H9 (cell line): ENCODE data around the gene MRAP2. TPM values are rescaled to one million over a fixed set of nuclear protein-coding genes. Genes with fewer than 3 reads are reported as not detected.

Source experiments
- DNase-seq: peaks from one replicate; pipeline ENCODE4 v3.0.0-alpha.2; 2017
- H2AFZ ChIP-seq: one replicate; pipeline ENCODE4 v1.6.1; 2013; ENCODE audit warnings: mild to moderate bottlenecking, low read length, control low read depth, moderate library complexity
- H2AK5ac ChIP-seq: 2 replicates; pipeline ENCODE4 v1.6.1; 2013; ENCODE audit warnings: low read length, control low read depth, mixed read lengths; ENCODE audit not compliant: insufficient read length
- H2BK120ac ChIP-seq: one replicate; pipeline ENCODE4 v1.6.1; 2013; ENCODE audit warnings: low read depth, mild to moderate bottlenecking, low read length, control low read depth, inconsistent platforms; ENCODE audit not compliant: poor library complexity, severe bottlenecking
- H2BK12ac ChIP-seq: 2 replicates; pipeline ENCODE4 v1.6.1; 2013; ENCODE audit warnings: low read length, control low read depth, mixed read lengths, low read depth; ENCODE audit not compliant: insufficient read length
- H2BK15ac ChIP-seq: 2 replicates; pipeline ENCODE4 v1.6.1; 2013; ENCODE audit warnings: low read depth, low read length, control low read depth
- H2BK20ac ChIP-seq: one replicate; pipeline ENCODE4 v1.6.1; 2013; ENCODE audit warnings: low read depth, mild to moderate bottlenecking, low read length, control low read depth, inconsistent platforms; ENCODE audit not compliant: poor library complexity, severe bottlenecking
- H2BK5ac ChIP-seq: 2 replicates; pipeline ENCODE4 v1.6.1; 2013; ENCODE audit warnings: low read length, control low read depth, mixed read lengths; ENCODE audit not compliant: insufficient read length
- H3K14ac ChIP-seq: 2 replicates; pipeline ENCODE4 v1.6.1; 2013; ENCODE audit warnings: low read length, control low read depth; ENCODE audit not compliant: insufficient read depth
- H3K18ac ChIP-seq: 2 replicates; pipeline ENCODE4 v1.6.1; 2013; ENCODE audit warnings: low read depth, mild to moderate bottlenecking, mixed read lengths, low read length, control low read depth; ENCODE audit not compliant: insufficient read length
- H3K23ac ChIP-seq: 2 replicates; pipeline ENCODE4 v1.6.1; 2013; ENCODE audit warnings: low read length, control low read depth, mixed read lengths, low read depth; ENCODE audit not compliant: insufficient read length
- H3K23me2 ChIP-seq: 2 replicates; pipeline ENCODE4 v1.6.1; 2013; ENCODE audit warnings: low read depth, mild to moderate bottlenecking, mixed read lengths, low read length, control low read depth; ENCODE audit not compliant: insufficient read length, poor library complexity, severe bottlenecking
- H3K27ac ChIP-seq: 2 replicates; pipeline ENCODE4 v1.5.1; 2013; ENCODE audit warnings: low read length, control low read depth, mixed read lengths, low read depth; ENCODE audit not compliant: insufficient read length
- H3K27me3 ChIP-seq: 2 replicates; pipeline ENCODE4 v1.6.1; 2013; ENCODE audit warnings: low read length, control low read depth, inconsistent platforms; ENCODE audit not compliant: insufficient read depth
- H3K4ac ChIP-seq: 2 replicates; pipeline ENCODE4 v1.6.1; 2013; ENCODE audit warnings: low read depth, mild to moderate bottlenecking, control low read depth, inconsistent platforms, low read length, moderate library complexity
- H3K4me1 ChIP-seq: 2 replicates; pipeline ENCODE4 v1.6.1; 2013; ENCODE audit warnings: low read length, control low read depth, inconsistent platforms; ENCODE audit not compliant: insufficient read depth
- H3K4me2 ChIP-seq: 2 replicates; pipeline ENCODE4 v1.6.1; 2013; ENCODE audit warnings: low read length, control low read depth, mixed read lengths; ENCODE audit not compliant: insufficient read length, insufficient read depth
- H3K56ac ChIP-seq: 2 replicates; pipeline ENCODE4 v1.6.1; 2013; ENCODE audit warnings: low read depth, mild to moderate bottlenecking, mixed read lengths, low read length, control low read depth; ENCODE audit not compliant: insufficient read length
- H3K79me1 ChIP-seq: 2 replicates; pipeline ENCODE4 v1.6.1; 2013; ENCODE audit warnings: low read depth, mild to moderate bottlenecking, moderate library complexity, low read length, control low read depth, inconsistent platforms; ENCODE audit not compliant: insufficient read depth, poor library complexity, severe bottlenecking
- H3K79me2 ChIP-seq: 2 replicates; pipeline ENCODE4 v1.6.1; 2013; ENCODE audit warnings: low read length, control low read depth, inconsistent platforms; ENCODE audit not compliant: insufficient read depth
- H3K9ac ChIP-seq: 2 replicates; pipeline ENCODE4 v1.6.1; 2013; ENCODE audit warnings: low read length, control low read depth, mixed read lengths; ENCODE audit not compliant: insufficient read length; ENCODE audit errors: extremely low read depth
- H3K9me3 ChIP-seq: one replicate; pipeline ENCODE4 v1.6.1; 2013; ENCODE audit warnings: low read depth, low read length, inconsistent platforms; ENCODE audit not compliant: control insufficient read depth
- H3T11ph ChIP-seq: one replicate; pipeline ENCODE4 v1.6.1; 2013; ENCODE audit warnings: mild to moderate bottlenecking, low read length, control low read depth, inconsistent platforms
- H4K20me1 ChIP-seq: one replicate; pipeline ENCODE4 v1.6.1; 2013; ENCODE audit not compliant: control insufficient read depth, insufficient read length, insufficient read depth
- H4K5ac ChIP-seq: 2 replicates; pipeline ENCODE4 v1.6.1; 2013; ENCODE audit warnings: low read depth, mild to moderate bottlenecking, mixed read lengths, low read length, control low read depth; ENCODE audit not compliant: insufficient read length
- H4K8ac ChIP-seq: replicated peaks from 2 replicates; pipeline ENCODE4 v1.6.1; 2013; ENCODE audit warnings: low read length, control low read depth, mixed read lengths, low read depth; ENCODE audit not compliant: insufficient read length
- H4K91ac ChIP-seq: 2 replicates; pipeline ENCODE4 v1.6.1; 2013; ENCODE audit warnings: low read depth, mild to moderate bottlenecking, moderate library complexity, mixed read lengths, low read length, control low read depth; ENCODE audit not compliant: insufficient read length
- H3K27ac Mint-ChIP-seq, 3 experiments: 2 replicates in 2 of 3; 3 replicates in 1 of 3; pipeline ENCODE4 v1.8.0; 2020 to 2021; ENCODE audit warnings: mixed read lengths in 3 of 3, mild to moderate bottlenecking in 1 of 3, moderate library complexity in 1 of 3
- H3K27me3 Mint-ChIP-seq: 2 replicates; pipeline ENCODE4 v1.8.0; 2021; ENCODE audit warnings: low read depth, mild to moderate bottlenecking, moderate library complexity, mixed read lengths
- H3K36me3 Mint-ChIP-seq, 3 experiments: 2 replicates in 2 of 3; 3 replicates in 1 of 3; pipeline ENCODE4 v1.8.0; 2020 to 2021; ENCODE audit warnings: low read depth in 3 of 3, mixed read lengths in 3 of 3; ENCODE audit not compliant: insufficient read depth in 1 of 3
- H3K4me1 Mint-ChIP-seq, 2 experiments: 2 replicates each; pipeline ENCODE4 v1.8.0; 2020; ENCODE audit warnings: mixed read lengths in 2 of 2
- H3K4me3 Mint-ChIP-seq, 2 experiments: 2 replicates in 1 of 2; 3 replicates in 1 of 2; pipeline ENCODE4 v1.8.0; 2020 to 2021; ENCODE audit warnings: mild to moderate bottlenecking in 2 of 2, mixed read lengths in 2 of 2, moderate library complexity in 1 of 2
- H3K9me3 Mint-ChIP-seq, 2 experiments: 2 replicates in 1 of 2; 3 replicates in 1 of 2; pipeline ENCODE4 v1.8.0; 2020; ENCODE audit warnings: mild to moderate bottlenecking in 2 of 2, mixed read lengths in 2 of 2, moderate library complexity in 1 of 2
- WGBS: extraction: QIAGEN DNeasy Blood & Tissue Kit; methylation state at CpG from one replicate; pipeline ENCODE4 v1.1.7; 2013; ENCODE audit warnings: missing lambda C conversion rate, low lambda C conversion rate, mixed read lengths; ENCODE audit not compliant: insufficient read length; ENCODE audit errors: extremely low coverage; 5-methylcytosine and 5-hydroxymethylcytosine counted together
- total RNA-seq: library from RNA; stranded (reverse); gene quantifications from 2 replicates; pipeline ENCODE4 v1.2.1, GENCODE V29; 2021
- TF ChIP-seq, protein P1 (sequence below): fragments of 200-600 bp; sonication (generic); conservative IDR thresholded peaks from 3 replicates; pipeline ENCODE4 v1.8.0; 2021; ENCODE audit warnings: antibody characterized with exemption, mild to moderate bottlenecking

MRAP2 gene
- total RNA-seq, 1 experiment from 2014 or later, result 8.0 TPM

- H3K79me2 ChIP-seq, result no peaks in the 10 kb centered on the region
- H2AFZ ChIP-seq, result no peak overlapping the region
- H4K8ac ChIP-seq, result no peak overlapping the region
- H2BK20ac ChIP-seq, result no peak overlapping the region
- no peaks in the 10 kb centered on the region; the same call in 1 of the 2 replicates for H3K4me1 ChIP-seq
- H3K23ac ChIP-seq, result no peak overlapping the region
- H3K4ac ChIP-seq, result no peak overlapping the region
- no peak overlapping the region for H3K27ac ChIP-seq
- H3K27ac Mint-ChIP-seq, result no peak overlapping the region
- no peak overlapping the region for H3K4me3 Mint-ChIP-seq
- H4K5ac ChIP-seq, result no peak overlapping the region
- no peak overlapping the region for H2BK12ac ChIP-seq
- H3K9me3 ChIP-seq, result no peaks in the 10 kb centered on the region
- no peak overlapping the region for H3K9ac ChIP-seq
- no peak overlapping the region for H3K56ac ChIP-seq
- H3K18ac ChIP-seq, result no peak overlapping the region
- H3K27me3 Mint-ChIP-seq, result peaks cover 16% of the 10 kb centered on the region
- H3K9me3 Mint-ChIP-seq, result peaks cover 37 to 48% of the 10 kb centered on the region in 2 experiments
- peaks cover 24% of the 10 kb centered on the region in 2 experiments for H3K4me1 Mint-ChIP-seq
- no peak overlapping the region for H2BK5ac ChIP-seq
- H3K14ac ChIP-seq, result no peak overlapping the region
- H4K20me1 ChIP-seq, result no peaks in the 10 kb centered on the region
- no peak overlapping the region for H2BK120ac ChIP-seq
- H3K4me2 ChIP-seq, result no peak overlapping the region
- no peak overlapping the region for H2AK5ac ChIP-seq
- DNase-seq, result no peak
- no peak overlapping the region for H3T11ph ChIP-seq
- TF ChIP-seq, protein P1, sequence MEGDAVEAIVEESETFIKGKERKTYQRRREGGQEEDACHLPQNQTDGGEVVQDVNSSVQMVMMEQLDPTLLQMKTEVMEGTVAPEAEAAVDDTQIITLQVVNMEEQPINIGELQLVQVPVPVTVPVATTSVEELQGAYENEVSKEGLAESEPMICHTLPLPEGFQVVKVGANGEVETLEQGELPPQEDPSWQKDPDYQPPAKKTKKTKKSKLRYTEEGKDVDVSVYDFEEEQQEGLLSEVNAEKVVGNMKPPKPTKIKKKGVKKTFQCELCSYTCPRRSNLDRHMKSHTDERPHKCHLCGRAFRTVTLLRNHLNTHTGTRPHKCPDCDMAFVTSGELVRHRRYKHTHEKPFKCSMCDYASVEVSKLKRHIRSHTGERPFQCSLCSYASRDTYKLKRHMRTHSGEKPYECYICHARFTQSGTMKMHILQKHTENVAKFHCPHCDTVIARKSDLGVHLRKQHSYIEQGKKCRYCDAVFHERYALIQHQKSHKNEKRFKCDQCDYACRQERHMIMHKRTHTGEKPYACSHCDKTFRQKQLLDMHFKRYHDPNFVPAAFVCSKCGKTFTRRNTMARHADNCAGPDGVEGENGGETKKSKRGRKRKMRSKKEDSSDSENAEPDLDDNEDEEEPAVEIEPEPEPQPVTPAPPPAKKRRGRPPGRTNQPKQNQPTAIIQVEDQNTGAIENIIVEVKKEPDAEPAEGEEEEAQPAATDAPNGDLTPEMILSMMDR, result no peak
- H3K27me3 ChIP-seq, result peaks cover 2% of the 10 kb centered on the region; the same call in 1 of the 2 replicates
- H3K23me2 ChIP-seq, result peaks cover 6% of the 10 kb centered on the region
- H2BK15ac ChIP-seq, result no peak overlapping the region
- no peaks in the 10 kb centered on the region for H3K79me1 ChIP-seq
- WGBS, result no CpG with 5 or more reads among the region's 24 CpGs
- H3K36me3 Mint-ChIP-seq, result peaks cover 23 to 54% (median 44%) of the 10 kb centered on the region in 3 experiments
- no peak overlapping the region for H4K91ac ChIP-seq
Observed at GRCh38 chr6:84037425-84038089, 4.0 kb downstream of the MRAP2 start.
